MCF 10A (cell line): ENCODE measurements around the gene RBPJ. TPM values are rescaled to one million over a fixed set of nuclear protein-coding genes. Genes with fewer than 3 reads are reported as not detected.

Source experiments
- BruUV-seq: library from RNA; stranded (reverse); fragments of 400-500 nt; replicated peaks from 2 replicates; lab custom pipeline; 2021; lab: Mats Ljungman, UMichigan
- CTCF ChIA-PET: fragments of 300-600 bp; sonication (Branson Sonifier 250); formaldehyde crosslinking; extraction: SDS; loops from one replicate; lab custom pipeline; 2021; ENCODE audit warnings: antibody characterized with exemption, inconsistent platforms; lab: Yijun Ruan, JAX
- POLR2A ChIA-PET: fragments of 300-600, 350-650 bp; sonication (Branson Sonifier 250); formaldehyde crosslinking; extraction: SDS; loops from one replicate; lab custom pipeline; 2020; ENCODE audit warnings: antibody characterized with exemption, inconsistent platforms; lab: Yijun Ruan, JAX
- DNase-seq: peaks from one replicate; pipeline ENCODE4 v3.0.0-alpha.2; 2018; ENCODE audit not compliant: unreplicated experiment
- H3K27ac Mint-ChIP-seq: one replicate; pipeline ENCODE4 v1.8.0; 2022; ENCODE audit warnings: mild to moderate bottlenecking, low read depth, mixed read lengths; ENCODE audit not compliant: unreplicated experiment
- H3K27me3 Mint-ChIP-seq: one replicate; pipeline ENCODE4 v1.8.0; 2022; ENCODE audit warnings: mixed read lengths; ENCODE audit not compliant: insufficient read depth, unreplicated experiment
- H3K36me3 Mint-ChIP-seq: one replicate; pipeline ENCODE4 v1.8.0; 2022; ENCODE audit warnings: mild to moderate bottlenecking, moderate library complexity, mixed read lengths; ENCODE audit not compliant: insufficient read depth, unreplicated experiment
- H3K4me1 Mint-ChIP-seq: one replicate; pipeline ENCODE4 v1.8.0; 2022; ENCODE audit warnings: mixed read lengths; ENCODE audit not compliant: insufficient read depth, unreplicated experiment
- H3K4me3 Mint-ChIP-seq: one replicate; pipeline ENCODE4 v1.8.0; 2022; ENCODE audit warnings: mild to moderate bottlenecking, moderate library complexity, mixed read lengths; ENCODE audit not compliant: unreplicated experiment
- H3K9me3 Mint-ChIP-seq: one replicate; pipeline ENCODE4 v1.8.0; 2022; ENCODE audit warnings: mixed read lengths; ENCODE audit not compliant: unreplicated experiment
- intact Hi-C: fragments of 100-400 bp; cut with micrococcal nuclease; formaldehyde crosslinking; loops from 2 replicates; pipeline ENCODE4 v1.14.1; 2022
- total RNA-seq: library from RNA; stranded (reverse); gene quantifications from 2 replicates; pipeline ENCODE4 v1.2.3, GENCODE V29; 2022
- TF ChIP-seq, protein P1 (sequence below): fragments of 200-600 bp; IDR thresholded peaks from one replicate; pipeline ENCODE4 v1.8.0; 2022; ENCODE audit warnings: antibody characterized with exemption, mild to moderate bottlenecking; ENCODE audit not compliant: unreplicated experiment

RBPJ gene
- total RNA-seq, 1 experiment from 2014 or later, result 74.4 TPM

DNA sequence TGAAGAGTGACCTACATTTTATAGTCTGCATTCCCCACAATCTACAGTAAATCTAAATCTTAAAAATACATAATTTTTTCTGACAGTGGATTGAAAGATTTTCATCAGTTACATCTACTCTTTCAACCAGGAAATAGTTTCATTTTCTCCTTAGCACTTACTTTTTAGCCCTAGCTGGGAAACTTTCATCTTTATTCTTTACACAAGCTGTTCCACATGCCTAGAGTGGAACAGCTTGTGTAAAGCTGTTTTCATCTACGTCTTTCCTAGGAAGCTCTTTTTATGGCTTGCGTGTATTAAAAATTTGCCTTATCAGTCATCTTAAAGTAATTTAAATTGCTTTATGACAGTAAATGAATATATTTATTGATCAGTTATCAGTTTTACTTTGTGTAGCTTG is 40.5 kb downstream of the RBPJ start:
- H3K27me3 Mint-ChIP-seq, result no peaks in the 10 kb centered on the region
- TF ChIP-seq, protein P1, sequence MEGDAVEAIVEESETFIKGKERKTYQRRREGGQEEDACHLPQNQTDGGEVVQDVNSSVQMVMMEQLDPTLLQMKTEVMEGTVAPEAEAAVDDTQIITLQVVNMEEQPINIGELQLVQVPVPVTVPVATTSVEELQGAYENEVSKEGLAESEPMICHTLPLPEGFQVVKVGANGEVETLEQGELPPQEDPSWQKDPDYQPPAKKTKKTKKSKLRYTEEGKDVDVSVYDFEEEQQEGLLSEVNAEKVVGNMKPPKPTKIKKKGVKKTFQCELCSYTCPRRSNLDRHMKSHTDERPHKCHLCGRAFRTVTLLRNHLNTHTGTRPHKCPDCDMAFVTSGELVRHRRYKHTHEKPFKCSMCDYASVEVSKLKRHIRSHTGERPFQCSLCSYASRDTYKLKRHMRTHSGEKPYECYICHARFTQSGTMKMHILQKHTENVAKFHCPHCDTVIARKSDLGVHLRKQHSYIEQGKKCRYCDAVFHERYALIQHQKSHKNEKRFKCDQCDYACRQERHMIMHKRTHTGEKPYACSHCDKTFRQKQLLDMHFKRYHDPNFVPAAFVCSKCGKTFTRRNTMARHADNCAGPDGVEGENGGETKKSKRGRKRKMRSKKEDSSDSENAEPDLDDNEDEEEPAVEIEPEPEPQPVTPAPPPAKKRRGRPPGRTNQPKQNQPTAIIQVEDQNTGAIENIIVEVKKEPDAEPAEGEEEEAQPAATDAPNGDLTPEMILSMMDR, result no peak
- H3K4me1 Mint-ChIP-seq, result peaks cover 3% of the 10 kb centered on the region
- POLR2A ChIA-PET, result no interaction called here
- CTCF ChIA-PET, result interaction anchor here (1.3 to 1.5 kb wide), 2 partner anchors 32 to 374 kb away, joined by 3 to 5 read pairs; no protein-coding TSS in a partner anchor
- DNase-seq, result no peak
- no peak overlapping the region for H3K4me3 Mint-ChIP-seq
- H3K27ac Mint-ChIP-seq, result no peak overlapping the region
- no TSS peak for BruUV-seq
- H3K9me3 Mint-ChIP-seq, result no peaks in the 10 kb centered on the region
- intact Hi-C loops, result no loop called here
- no peaks in the 10 kb centered on the region for H3K36me3 Mint-ChIP-seq

DNA sequence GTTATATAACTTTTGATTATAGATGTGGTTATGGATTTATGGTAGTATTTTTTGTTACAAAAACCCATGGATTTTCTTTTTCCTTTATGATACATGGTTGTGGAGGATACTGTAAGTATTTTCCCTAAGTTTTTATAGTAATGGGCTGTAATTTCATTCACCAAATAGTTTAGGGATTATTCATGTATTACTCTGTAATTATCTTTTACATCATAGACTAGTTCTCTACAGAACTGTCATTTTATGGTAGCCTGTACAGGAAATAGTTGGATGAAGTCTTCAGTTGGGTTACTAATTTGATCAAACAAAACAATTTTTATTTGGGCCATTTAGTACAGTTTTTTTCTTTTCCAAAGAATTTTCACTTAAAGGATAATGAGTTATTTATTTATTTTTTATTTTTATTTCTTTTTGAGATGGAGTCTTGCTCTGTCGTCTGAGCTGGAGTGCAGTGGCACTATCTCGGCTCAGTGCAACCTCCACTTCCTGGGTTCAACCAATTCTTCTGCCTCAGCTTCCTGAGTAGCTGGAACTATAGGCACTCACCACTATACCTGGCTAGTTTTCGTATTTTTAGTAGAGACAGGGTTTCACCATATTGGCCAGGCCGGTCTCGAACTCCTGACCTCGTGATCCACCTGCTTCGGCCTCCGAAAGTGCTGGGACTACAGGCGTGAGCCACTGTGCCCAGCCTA is 42.1 kb downstream of the RBPJ start:
- Mint-ChIP-seq H3K27ac (no peak overlapping the region), H3K27me3 (no peaks in the 10 kb centered on the region), H3K4me1 (peaks cover 3% of the 10 kb centered on the region), H3K4me3 (no peak overlapping the region), H3K9me3 (no peaks in the 10 kb centered on the region), H3K36me3 (peaks cover 5% of the 10 kb centered on the region)
- POLR2A ChIA-PET, result no interaction called here
- BruUV-seq, result TSS peak; percentile 18
- DNase-seq, result no peak
- TF ChIP-seq, protein P1, result no peak
- intact Hi-C loops, result no loop called here
- CTCF ChIA-PET, result interaction anchor here (0.6 to 0.7 kb wide), 2 partner anchors 20 to 357 kb away, joined by 3 read pairs; no protein-coding TSS in a partner anchor

DNA sequence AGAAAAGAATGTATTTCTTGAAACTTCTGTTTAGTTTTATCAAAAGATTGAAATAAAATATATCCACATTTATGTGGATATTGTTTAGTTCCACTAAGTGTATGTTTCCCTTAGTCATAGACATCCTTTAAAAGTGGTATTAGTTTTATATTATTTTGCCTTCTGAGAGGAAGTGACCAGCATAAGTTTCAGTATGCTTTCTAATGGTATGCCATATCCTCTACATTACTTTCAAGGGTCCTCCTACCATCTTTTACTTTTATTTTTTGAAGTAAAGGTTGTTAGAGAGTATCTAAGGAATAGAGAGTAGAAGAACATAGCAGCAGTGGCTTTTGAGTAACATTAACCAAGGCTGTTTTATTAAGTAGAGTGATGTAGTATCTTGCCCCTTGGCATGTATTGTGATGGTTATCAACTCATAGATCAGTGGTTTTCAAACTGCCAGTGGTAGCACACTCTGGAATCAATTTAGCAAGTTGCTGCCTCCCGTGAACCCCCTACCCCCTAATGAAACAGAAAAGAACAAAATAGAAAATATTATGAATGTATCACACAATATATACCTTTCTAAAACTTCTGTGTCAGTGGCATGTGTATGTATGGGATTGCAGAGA is 44.8 kb downstream of the RBPJ start:
- H3K4me3 Mint-ChIP-seq, result no peak overlapping the region
- peaks cover 12% of the 10 kb centered on the region for H3K36me3 Mint-ChIP-seq
- BruUV-seq, result no TSS peak
- TF ChIP-seq, protein P1, result no peak
- CTCF ChIA-PET, result no interaction called here
- H3K27ac Mint-ChIP-seq, result no peak overlapping the region
- DNase-seq, result no peak
- H3K4me1 Mint-ChIP-seq, result peaks cover 17% of the 10 kb centered on the region
- intact Hi-C loops, result no loop called here
- POLR2A ChIA-PET, result interaction anchor here (0.7 kb wide), 1 partner anchor 319 kb away, joined by 3 read pairs; no protein-coding TSS in a partner anchor
- H3K9me3 Mint-ChIP-seq, result no peaks in the 10 kb centered on the region
- H3K27me3 Mint-ChIP-seq, result no peaks in the 10 kb centered on the region

DNA sequence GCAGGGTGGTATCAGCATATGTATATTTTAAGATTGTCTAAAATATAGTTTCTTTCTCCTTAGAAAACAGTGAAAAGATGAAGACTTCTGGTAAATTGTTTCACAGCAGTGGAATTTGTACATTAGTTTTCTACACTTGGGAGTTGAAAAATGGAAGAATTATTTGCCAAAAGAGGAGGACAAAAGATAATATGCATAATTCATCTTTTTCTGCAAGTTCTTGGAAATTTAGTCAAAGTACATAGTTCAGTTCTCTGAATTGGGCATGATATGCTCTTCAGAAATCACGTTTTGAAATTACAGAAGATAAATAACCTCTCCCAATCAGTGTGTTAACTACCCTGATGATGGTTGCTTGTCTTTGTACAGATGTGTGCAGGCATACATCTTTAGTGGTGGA is 47.0 kb downstream of the RBPJ start:
- H3K9me3 Mint-ChIP-seq, result no peaks in the 10 kb centered on the region
- no peak overlapping the region for H3K27ac Mint-ChIP-seq
- TF ChIP-seq, protein P1, result no peak
- H3K36me3 Mint-ChIP-seq, result peaks cover 12% of the 10 kb centered on the region
- peaks cover 25% of the 10 kb centered on the region for H3K4me1 Mint-ChIP-seq
- H3K27me3 Mint-ChIP-seq, result no peaks in the 10 kb centered on the region
- ChIA-PET POLR2A (interaction anchor here (0.6 kb wide), 1 partner anchor 14 kb away, joined by 3 read pairs; no protein-coding TSS in a partner anchor), CTCF (no interaction called here)
- DNase-seq, result no peak
- no peak overlapping the region for H3K4me3 Mint-ChIP-seq
- no TSS peak for BruUV-seq
- intact Hi-C loops, result no loop called here
